B cell (primary cell): ENCODE data around the gene RBBP8NL. TPM values are rescaled to one million over a fixed set of nuclear protein-coding genes. Genes with fewer than 3 reads are reported as not detected.

ENCODE experiments used
- ATAC-seq: fragments of 200-7000 bp; cut with Tn5 transposase; one replicate; pipeline ENCODE4 v1.10.0; 2021; ENCODE audit warnings: low read depth, mild to moderate bottlenecking, moderate number of reproducible peaks, moderate library complexity
- CTCF ChIA-PET: fragments of 350-600 bp; sonication (Branson Sonifier 250); formaldehyde crosslinking; loops from one replicate; lab custom pipeline; 2021; ENCODE audit warnings: antibody characterized with exemption, inconsistent platforms; lab: Charles Lee
- POLR2A ChIA-PET: fragments of 350-600 bp; sonication (Branson Sonifier 250); formaldehyde crosslinking; loops from one replicate; lab custom pipeline; 2021; ENCODE audit warnings: antibody characterized with exemption; lab: Charles Lee
- DNase-seq: peaks from one replicate; pipeline ENCODE4 v3.0.0; 2013
- H2AFZ ChIP-seq: 2 replicates; pipeline ENCODE4 v1.6.1; 2012; ENCODE audit warnings: mild to moderate bottlenecking, low read depth, low read length; ENCODE audit not compliant: insufficient read depth, poor library complexity, severe bottlenecking
- H3K27ac ChIP-seq, 2 donors: 1 replicate in 1 of 2; 2 replicates in 1 of 2; pipeline ENCODE4 v1.5.1; 2012 to 2013; ENCODE audit warnings: low read length in 2 of 2, mild to moderate bottlenecking in 2 of 2, moderate library complexity in 1 of 2
- H3K27me3 ChIP-seq, 4 experiments: fragments of 200-600 bp in 1 of 4; sonication (generic) in 1 of 4; replicated peaks in 1 of 4; 1 replicate in 2 of 4; 2 replicates in 2 of 4; pipeline versions ENCODE4 v1.6.1 to v1.7.0; 2013 to 2016; ENCODE audit warnings: low read length in 3 of 4, mild to moderate bottlenecking in 2 of 4, mixed read lengths in 1 of 4, moderate library complexity in 1 of 4; ENCODE audit not compliant: insufficient read depth in 4 of 4, control insufficient read depth in 3 of 4; ENCODE audit errors: control extremely low read depth in 1 of 4
- H3K36me3 ChIP-seq, 2 experiments: replicated peaks in 1 of 2; 1 replicate in 1 of 2; 2 replicates in 1 of 2; pipeline versions ENCODE4 v1.6.1 to v1.7.1; 2013; ENCODE audit warnings: low read length in 1 of 2; ENCODE audit not compliant: insufficient read depth in 2 of 2, control insufficient read depth in 1 of 2; ENCODE audit errors: control extremely low read depth in 1 of 2, extremely low read depth in 1 of 2
- H3K4me1 ChIP-seq, 2 donors: fragments of 200-600 bp in 1 of 2; sonication (generic) in 1 of 2; 1 replicate in 1 of 2; 2 replicates in 1 of 2; pipeline versions ENCODE4 v1.5.1 to v1.6.1; 2013 to 2017; ENCODE audit warnings: low read length in 2 of 2; ENCODE audit not compliant: control insufficient read depth in 2 of 2, insufficient read depth in 2 of 2
- H3K4me2 ChIP-seq: replicated peaks from 2 replicates; pipeline ENCODE3; 2012; ENCODE audit warnings: mild to moderate bottlenecking, low read depth, low read length; ENCODE audit not compliant: poor library complexity, severe bottlenecking
- H3K4me3 ChIP-seq, 5 experiments: fragments of 200-600 bp in 1 of 5; sonication (generic) in 1 of 5; 1 replicate in 3 of 5; 2 replicates in 2 of 5; pipeline versions ENCODE4 v1.5.1 to v1.7.0; 2011 to 2016; ENCODE audit warnings: low read length in 4 of 5, mild to moderate bottlenecking in 4 of 5, low read depth in 2 of 5, control low read depth in 1 of 5, moderate library complexity in 1 of 5; ENCODE audit not compliant: insufficient read depth in 1 of 5; ENCODE audit errors: control extremely low read depth in 1 of 5, extremely low read depth in 1 of 5
- H3K79me2 ChIP-seq: fragments of 200-600 bp; sonication (generic); one replicate; pipeline ENCODE4 v1.6.0; 2016; ENCODE audit warnings: low read length; ENCODE audit not compliant: control insufficient read depth, insufficient read depth
- H3K9ac ChIP-seq: fragments of 200-600 bp; sonication (generic); 2 replicates; pipeline ENCODE4 v1.6.1; 2017; ENCODE audit warnings: mild to moderate bottlenecking, low read length, moderate library complexity
- H3K9me3 ChIP-seq, 3 donors: one replicate each; pipeline versions ENCODE4 v1.6.1 to v1.7.1; 2013; ENCODE audit warnings: low read length in 2 of 3; ENCODE audit not compliant: control insufficient read depth in 2 of 3, insufficient read depth in 1 of 3; ENCODE audit errors: control extremely low read depth in 1 of 3
- H4K20me1 ChIP-seq: 2 replicates; pipeline ENCODE4 v1.6.0; 2012; ENCODE audit warnings: mild to moderate bottlenecking, low read length; ENCODE audit not compliant: insufficient read depth, control insufficient read depth, poor library complexity, severe bottlenecking
- H3K27ac Mint-ChIP-seq: one replicate; pipeline ENCODE4 v1.8.0; 2021; ENCODE audit warnings: mixed read lengths
- H3K27me3 Mint-ChIP-seq: one replicate; pipeline ENCODE4 v1.8.0; 2021; ENCODE audit warnings: mixed read lengths
- H3K4me1 Mint-ChIP-seq: one replicate; pipeline ENCODE4 v1.8.0; 2021; ENCODE audit warnings: mixed read lengths
- H3K4me3 Mint-ChIP-seq: one replicate; pipeline ENCODE4 v1.8.0; 2021; ENCODE audit warnings: mixed read lengths
- H3K9me3 Mint-ChIP-seq: one replicate; pipeline ENCODE4 v1.8.0; 2022; ENCODE audit warnings: mixed read lengths; ENCODE audit not compliant: insufficient read depth
- EZH2 ChIP-seq: IDR thresholded peaks from 2 replicates; pipeline ENCODE4 v1.6.1; 2012; ENCODE audit warnings: borderline replicate concordance, low read depth, mild to moderate bottlenecking, moderate library complexity, low read length; ENCODE audit not compliant: insufficient read depth, poor library complexity, severe bottlenecking
- WGBS: methylation state at CpG from one replicate; pipeline ENCODE4 v1.1.5; 2013; ENCODE audit warnings: missing lambda C conversion rate; ENCODE audit not compliant: insufficient coverage; 5-methylcytosine and 5-hydroxymethylcytosine counted together
- intact Hi-C: fragments of 100-400 bp; cut with micrococcal nuclease; formaldehyde crosslinking; loops from one replicate; pipeline ENCODE4 v1.10.0; 2022
- polyA plus RNA-seq: library from polyadenylated mRNA; depleted of rRNA; stranded (reverse); fragments of >200 nt; gene quantifications from 2 replicates; pipeline ENCODE4 v1.2.3, GENCODE V29; 2012
- total RNA-seq, 2 donors: library from RNA; stranded (reverse); fragments of 120-200 nt in 1 of 2; gene quantifications; 1 replicate in 1 of 2; 2 replicates in 1 of 2; pipeline versions ENCODE4 v1.2.3 to v1.2.4, GENCODE V29; 2013 to 2022
- TF ChIP-seq, protein P1 (sequence below): fragments of 200-600 bp; IDR thresholded peaks from one replicate; pipeline ENCODE4 v1.8.0; 2022; ENCODE audit warnings: antibody characterized with exemption, mild to moderate bottlenecking

Gene RBBP8NL
- total and polyA plus RNA-seq, 2 donors (not counting 1 experiment from before 2014, with no cell fraction given) = not detected

DNA sequence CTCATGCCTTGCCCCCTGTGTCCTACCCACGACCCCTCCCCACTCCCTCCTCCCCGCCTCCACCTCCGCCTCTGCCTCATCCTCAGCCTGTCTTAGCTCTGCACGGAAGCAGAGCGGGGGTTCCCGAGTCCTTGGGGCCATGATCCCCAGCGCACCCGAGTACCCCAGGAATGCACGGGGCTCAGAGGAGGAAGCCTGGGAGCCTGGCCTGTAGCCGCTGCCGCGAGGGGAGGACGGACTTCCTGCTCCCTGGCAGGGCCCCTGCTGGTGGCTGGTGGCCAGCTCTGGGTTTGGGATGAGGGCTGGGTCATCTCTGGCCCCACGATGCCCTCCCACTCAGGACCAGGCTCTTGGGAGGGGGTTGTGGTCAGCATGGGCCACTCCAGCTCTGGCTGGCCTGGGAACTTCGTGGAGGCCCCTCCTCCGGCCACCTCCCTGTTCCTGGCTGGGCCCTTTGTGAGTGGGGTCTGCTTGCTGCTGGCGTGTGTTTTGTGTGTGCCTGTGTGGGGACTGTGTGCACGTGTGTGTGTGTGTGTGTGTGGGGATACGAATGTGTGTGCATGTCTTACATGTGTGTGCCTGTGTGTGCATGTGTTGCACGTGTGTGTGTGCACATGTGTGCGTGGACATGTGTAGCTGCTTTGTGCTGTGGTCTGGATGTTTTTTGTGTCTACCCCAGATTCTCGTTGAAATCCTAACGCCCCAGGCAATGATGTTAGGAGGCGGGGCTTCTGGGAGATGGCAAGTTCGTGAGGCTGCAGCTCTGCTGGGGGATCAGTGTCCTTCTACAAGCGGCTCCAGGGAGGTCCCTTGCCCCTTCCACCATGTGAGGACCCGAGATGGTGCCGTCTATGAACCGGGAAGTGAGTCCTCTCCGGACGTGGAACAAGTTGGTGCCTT lies 1.3 kb upstream of the RBBP8NL start:
- Histone ChIP-seq H3K4me3 (no peak overlapping the region), H3K27ac (no peak overlapping the region), H3K9me3 (peaks cover 0 to 7% (median 0%) of the 10 kb centered on the region in 3 donors), H2AFZ (no peak overlapping the region), H3K9ac (no peak overlapping the region), H3K4me2 (no peak overlapping the region), H3K79me2 (no peaks in the 10 kb centered on the region), H3K27me3 (no peaks in the 10 kb centered on the region), H3K4me1 (no peaks in the 10 kb centered on the region), H3K36me3 (no peaks in the 10 kb centered on the region), H4K20me1 (no peaks in the 10 kb centered on the region)
- Mint-ChIP-seq H3K27ac (no peak overlapping the region), H3K27me3 (peaks cover 19% of the 10 kb centered on the region), H3K4me3 (no peak overlapping the region), H3K9me3 (no peaks in the 10 kb centered on the region), H3K4me1 (no peaks in the 10 kb centered on the region)
- ChIA-PET POLR2A (no interaction called here), CTCF (interaction anchor here (0.6 to 0.9 kb wide), 2 partner anchors 26 to 29 kb away, joined by 3 to 4 read pairs; no protein-coding TSS in a partner anchor)
- intact Hi-C loops = no loop called here
- WGBS = 58% methylated on average over 31 of the region's 31 CpGs
- DNase-seq = no peak
- no peak for TF ChIP-seq EZH2
- TF ChIP-seq, protein P1, sequence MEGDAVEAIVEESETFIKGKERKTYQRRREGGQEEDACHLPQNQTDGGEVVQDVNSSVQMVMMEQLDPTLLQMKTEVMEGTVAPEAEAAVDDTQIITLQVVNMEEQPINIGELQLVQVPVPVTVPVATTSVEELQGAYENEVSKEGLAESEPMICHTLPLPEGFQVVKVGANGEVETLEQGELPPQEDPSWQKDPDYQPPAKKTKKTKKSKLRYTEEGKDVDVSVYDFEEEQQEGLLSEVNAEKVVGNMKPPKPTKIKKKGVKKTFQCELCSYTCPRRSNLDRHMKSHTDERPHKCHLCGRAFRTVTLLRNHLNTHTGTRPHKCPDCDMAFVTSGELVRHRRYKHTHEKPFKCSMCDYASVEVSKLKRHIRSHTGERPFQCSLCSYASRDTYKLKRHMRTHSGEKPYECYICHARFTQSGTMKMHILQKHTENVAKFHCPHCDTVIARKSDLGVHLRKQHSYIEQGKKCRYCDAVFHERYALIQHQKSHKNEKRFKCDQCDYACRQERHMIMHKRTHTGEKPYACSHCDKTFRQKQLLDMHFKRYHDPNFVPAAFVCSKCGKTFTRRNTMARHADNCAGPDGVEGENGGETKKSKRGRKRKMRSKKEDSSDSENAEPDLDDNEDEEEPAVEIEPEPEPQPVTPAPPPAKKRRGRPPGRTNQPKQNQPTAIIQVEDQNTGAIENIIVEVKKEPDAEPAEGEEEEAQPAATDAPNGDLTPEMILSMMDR = no peak
- no peak for ATAC-seq

DNA sequence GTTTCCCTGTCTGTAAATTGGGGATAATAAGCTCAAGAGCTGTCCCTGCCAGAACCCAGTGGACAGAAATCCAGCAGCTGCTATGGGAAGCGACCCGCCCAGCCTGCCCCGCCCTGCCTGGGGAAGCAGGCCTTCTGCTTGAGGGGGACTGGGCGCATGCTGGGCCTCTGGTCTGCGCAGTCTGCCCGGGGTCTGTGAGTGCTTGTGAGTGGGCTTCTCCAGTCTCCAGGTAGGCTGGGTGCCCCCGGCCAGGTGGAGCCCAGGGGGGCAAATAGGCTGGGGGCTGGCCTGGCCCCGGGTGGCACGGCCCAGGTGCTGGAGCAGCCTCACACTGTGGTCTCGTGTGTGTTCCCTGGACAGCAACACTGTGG lies 648 bp upstream of the RBBP8NL start:
- no peak overlapping the region for H3K4me2 ChIP-seq
- H3K9ac ChIP-seq = no peak overlapping the region
- 90% methylated on average over 10 of the region's 10 CpGs for WGBS
- no peak overlapping the region for H3K27ac ChIP-seq
- CTCF ChIA-PET = interaction anchor here (0.6 kb wide), 1 partner anchor 28 kb away, joined by 4 read pairs; no protein-coding TSS in a partner anchor
- H3K79me2 ChIP-seq = no peaks in the 10 kb centered on the region
- peaks cover 0 to 7% (median 0%) of the 10 kb centered on the region in 3 donors for H3K9me3 ChIP-seq
- no peak for ATAC-seq
- no peak overlapping the region for H2AFZ ChIP-seq
- no peaks in the 10 kb centered on the region for H3K9me3 Mint-ChIP-seq
- no peaks in the 10 kb centered on the region for H3K4me1 Mint-ChIP-seq
- no peaks in the 10 kb centered on the region for H4K20me1 ChIP-seq
- DNase-seq = no peak
- no peak overlapping the region for H3K27ac Mint-ChIP-seq
- intact Hi-C loops = no loop called here
- no peaks in the 10 kb centered on the region for H3K36me3 ChIP-seq
- POLR2A ChIA-PET = no interaction called here
- H3K4me1 ChIP-seq = no peaks in the 10 kb centered on the region
- no peak overlapping the region for H3K4me3 Mint-ChIP-seq
- TF ChIP-seq, protein P1 = no peak
- no peak for TF ChIP-seq EZH2
- no peak overlapping the region for H3K4me3 ChIP-seq
- no peaks in the 10 kb centered on the region for H3K27me3 ChIP-seq
- peaks cover 18% of the 10 kb centered on the region for H3K27me3 Mint-ChIP-seq
